Cardiac septum (tissue), 1 donor: ENCODE data around the gene MINK1. TPM values are rescaled to one million over a fixed set of nuclear protein-coding genes. Genes with fewer than 3 reads are reported as not detected.
"Not testable (repeated sequence)": the region's sequence is repeated elsewhere in the genome, so short reads cannot be mapped to it uniquely, and the experiment has no call there.

Experiments
- DNase-seq: peaks from one replicate; pipeline ENCODE4 v3.0.0-alpha.2; 2020; ENCODE audit warnings: low spot score
- intact Hi-C: fragments of 100-400 bp; cut with DNase I; formaldehyde crosslinking; loops from one replicate; pipeline ENCODE4 v1.14.0; 2022
- total RNA-seq: library from RNA; stranded (reverse); fragmentation: NEBNext Ultra II Directional; extraction: Animal tissue kit (Norgen Biotek cat#: 25700); gene quantifications from one replicate; pipeline ENCODE4 v1.2.1, GENCODE V29; 2021
- donor health status: DM: no; HTN: no; CAD: no.

Gene MINK1
- total RNA-seq, 1 donor from 2014 or later: 44.0 TPM

DNA sequence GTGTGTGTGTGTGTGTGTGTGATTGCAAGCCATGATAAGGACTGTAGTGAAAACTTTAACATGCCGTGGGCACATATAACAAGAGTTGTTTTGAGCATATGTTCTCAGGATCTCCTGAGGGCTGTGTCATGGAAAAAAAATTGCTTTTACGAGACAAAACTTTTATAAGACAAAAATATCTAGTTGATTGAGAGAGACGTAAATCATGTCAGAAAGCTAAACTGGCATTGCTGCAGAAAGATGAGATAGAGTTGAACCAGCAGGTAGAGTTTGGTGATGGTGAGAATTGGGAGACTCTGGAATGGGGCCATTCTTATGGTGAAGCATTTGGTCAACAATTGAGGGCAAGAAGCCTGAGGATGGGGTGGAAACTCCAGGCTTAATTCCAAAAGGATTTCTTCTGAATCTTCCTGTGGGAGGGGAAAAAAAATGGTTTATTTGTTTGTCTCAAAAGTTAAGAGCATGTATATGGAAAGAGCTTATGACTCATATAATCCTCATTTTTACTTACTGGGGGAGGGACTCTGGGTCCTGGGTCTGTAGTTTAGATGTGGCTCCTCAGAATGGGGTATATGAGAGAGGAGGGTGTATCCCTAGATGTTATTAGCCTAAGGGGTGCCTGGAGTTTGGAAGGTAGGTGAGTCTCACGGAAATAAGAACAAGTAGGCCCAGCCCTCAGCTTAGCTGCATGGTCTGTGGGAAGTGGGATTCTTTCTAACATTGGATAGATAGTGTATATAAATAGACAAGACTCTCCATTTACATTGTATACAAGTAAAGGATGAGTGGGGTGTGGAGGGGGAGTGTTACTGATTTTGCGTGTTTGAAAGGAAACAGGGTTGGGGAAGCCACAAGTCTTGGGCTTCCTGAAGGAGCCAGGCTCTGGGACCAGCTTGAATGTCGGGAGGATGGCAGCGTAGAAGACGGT is 7.1 kb downstream of the MINK1 start:
- no peak for DNase-seq
- intact Hi-C loops: loop anchor here (5.0 kb wide), 1 partner anchor 42 kb away; no protein-coding TSS in a partner anchor

- intact Hi-C loops: no loop called here
Measured at GRCh38 chr17:4840893-4841242, 7.7 kb downstream of the MINK1 start.

GRCh38 chr17:4842376-4842775 is 9.2 kb downstream of the MINK1 start:
- intact Hi-C loops: no loop called here
- DNase-seq: no peak

More at GRCh38 chr17:4840893-4841242, 7.7 kb downstream of the MINK1 start:
- no peak for DNase-seq

- intact Hi-C loops: no loop called here
Measured at GRCh38 chr17:4843321-4844000, 10.3 kb downstream of the MINK1 start.

DNA sequence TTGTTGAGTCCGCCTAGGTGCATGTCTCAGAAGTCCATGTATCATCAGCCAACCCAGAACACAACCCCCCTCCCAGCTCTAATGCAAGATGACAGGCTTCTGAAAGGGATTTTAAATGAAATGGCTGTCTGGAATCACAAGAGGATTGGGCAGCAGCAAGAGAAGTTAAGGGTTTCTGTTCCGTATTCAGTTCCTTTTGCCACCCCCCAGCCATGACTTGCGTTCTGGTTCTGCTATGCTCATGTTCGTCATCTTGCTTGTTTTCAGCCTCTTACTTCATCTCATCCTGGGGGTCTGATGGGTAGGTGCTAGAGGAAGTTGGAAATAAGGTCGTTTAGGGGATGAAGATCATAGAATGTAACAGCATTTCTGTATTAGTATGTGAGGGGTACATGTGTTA is 12.0 kb downstream of the MINK1 start:
- intact Hi-C loops: no loop called here
- DNase-seq: no peak

More at GRCh38 chr17:4843321-4844000, 10.3 kb downstream of the MINK1 start:
- no peak for DNase-seq

DNA sequence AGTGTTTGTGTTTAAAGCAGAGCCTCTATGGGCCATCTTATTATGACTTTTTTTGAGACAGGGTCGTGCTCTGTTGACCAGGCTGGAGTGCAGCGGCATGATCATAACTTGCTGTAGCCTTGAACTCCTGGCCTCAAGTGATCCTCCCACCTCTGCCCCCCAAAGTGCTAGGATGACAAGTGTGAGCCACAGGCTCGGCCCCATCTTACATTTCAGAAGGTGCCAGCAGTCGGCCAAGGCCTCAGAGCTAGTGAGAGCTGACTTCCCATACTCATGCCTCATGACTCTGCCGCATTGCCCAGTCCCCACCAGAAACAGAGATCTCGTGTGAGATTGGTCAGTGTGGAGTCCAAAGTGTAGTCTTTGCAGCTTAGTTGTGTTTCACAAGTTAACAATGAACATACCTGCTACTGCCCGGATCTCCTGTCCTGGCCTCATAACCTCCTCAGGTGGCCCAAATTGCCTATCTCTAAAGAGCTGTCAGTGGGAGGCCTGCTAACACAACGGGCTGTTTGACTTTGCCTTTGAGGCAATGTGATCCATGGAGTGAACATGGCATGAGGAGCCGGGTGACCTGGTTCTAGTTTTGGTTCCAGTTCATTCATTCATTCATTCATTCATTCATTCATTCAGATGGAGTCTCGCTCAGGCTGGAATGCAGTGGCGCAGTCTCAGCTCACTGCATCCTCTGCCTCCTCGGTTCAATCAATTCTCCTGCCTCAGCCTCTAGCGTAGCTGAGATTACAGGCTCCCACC is 13.7 kb downstream of the MINK1 start:
- no peak for DNase-seq
- intact Hi-C loops: no loop called here

DNA sequence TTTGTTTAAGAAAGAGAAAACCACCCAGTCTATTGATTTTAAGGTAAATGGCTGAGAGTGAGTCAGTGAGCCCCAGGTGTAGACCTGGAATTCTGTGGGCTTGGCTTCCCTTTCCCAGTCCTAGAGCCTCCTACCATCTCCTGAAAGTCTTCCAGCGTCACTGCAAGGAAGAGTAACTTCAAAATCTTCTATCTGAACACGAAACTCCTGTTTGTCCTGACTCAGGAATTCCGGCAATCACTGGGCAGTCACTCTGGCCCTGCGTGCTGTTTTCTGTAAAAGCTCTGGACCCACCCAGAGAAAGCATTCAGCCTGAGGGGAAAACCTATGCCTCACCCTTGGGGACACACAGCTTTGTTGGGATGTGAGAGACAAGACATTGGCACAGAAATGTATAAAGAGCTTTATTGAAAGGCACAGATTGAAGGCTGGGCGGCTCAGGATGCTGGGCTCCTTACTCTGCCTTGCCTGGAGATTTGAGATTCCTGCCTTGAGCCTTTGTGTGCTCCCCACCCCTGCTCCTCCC is 15.9 kb downstream of the MINK1 start:
- no peak for DNase-seq
- intact Hi-C loops: no loop called here

DNA sequence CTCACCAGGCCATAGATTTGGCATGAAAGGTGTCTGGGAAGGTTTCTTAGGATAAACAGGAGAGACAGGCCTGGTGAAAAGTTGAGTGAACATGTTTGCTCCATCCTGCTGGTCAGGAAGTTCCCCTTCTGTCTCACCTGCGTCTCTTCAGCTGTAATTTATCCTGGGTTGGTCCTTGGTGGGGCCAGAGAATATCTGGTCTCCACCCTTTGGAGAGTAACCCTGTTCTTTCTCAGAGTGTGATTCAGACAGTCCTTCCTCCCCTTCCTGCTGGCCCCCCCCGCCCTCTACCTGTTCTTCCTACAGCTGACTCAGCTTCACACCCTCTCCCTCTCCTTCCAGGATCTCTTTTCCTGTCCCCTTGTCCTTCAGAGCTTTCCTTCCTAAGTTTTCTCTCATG is 17.1 kb downstream of the MINK1 start:
- no peak for DNase-seq
- intact Hi-C loops: no loop called here

- no peak for DNase-seq
- intact Hi-C loops: no loop called here
Measured at GRCh38 chr17:4851084-4851483, 17.9 kb downstream of the MINK1 start.

- intact Hi-C loops: no loop called here
- DNase-seq: no peak
Measured at GRCh38 chr17:4852567-4853207, 19.5 kb downstream of the MINK1 start.

DNA sequence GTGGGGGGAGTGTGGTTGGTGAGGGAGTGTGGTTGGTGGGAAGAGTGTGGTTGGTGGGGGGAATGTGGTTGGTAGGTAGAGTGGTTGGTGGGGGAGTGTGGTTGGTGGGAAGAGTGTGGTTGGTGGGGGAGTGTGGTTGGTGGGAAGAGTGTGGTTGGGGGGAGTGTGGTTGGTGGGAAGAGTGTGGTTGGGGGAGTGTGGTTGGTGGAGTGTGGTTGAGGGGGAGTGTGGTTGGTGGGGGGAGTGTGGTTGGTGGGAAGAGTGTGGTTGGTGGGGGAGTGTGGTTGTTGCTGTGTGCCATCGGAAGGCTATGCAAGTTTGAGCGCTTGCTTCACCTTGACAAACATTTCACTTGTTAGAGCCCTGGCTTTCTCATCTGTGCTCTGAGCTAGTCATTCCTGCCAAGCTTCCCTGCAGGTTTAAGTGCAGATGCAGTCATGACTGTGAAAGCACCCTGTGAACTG is 20.1 kb downstream of the MINK1 start:
- intact Hi-C loops: no loop called here
- DNase-seq: no peak

DNA sequence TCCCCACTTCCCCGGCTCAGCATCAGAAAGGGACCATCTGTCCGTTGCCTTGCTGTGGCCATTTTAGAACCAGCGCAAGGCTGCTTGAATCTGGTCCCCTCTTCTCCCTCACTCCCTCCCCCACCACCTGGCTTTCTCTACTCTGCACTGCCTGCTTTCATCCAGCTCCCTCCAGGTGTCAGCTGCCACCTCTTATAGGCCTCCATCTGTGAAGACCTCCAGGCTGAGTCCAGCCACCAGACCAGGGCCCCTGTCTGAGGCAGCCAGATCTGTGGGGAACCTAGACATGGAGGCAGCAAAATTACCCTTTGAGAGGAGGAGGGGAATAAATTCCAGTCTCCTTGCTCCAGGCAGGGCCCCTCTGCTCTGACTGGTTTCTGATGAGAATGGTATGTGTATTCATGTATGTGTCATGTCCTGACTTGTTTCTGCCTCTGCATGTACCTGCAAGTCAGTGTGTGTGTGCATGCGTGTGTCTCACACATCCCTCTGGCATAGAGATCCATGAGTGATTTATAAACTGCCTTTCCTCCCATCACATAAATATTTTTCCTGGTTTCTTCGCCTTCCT is 21.1 kb downstream of the MINK1 start:
- intact Hi-C loops: no loop called here
- DNase-seq: no peak

GRCh38 chr17:4856271-4856936 is 23.3 kb downstream of the MINK1 start:
- intact Hi-C loops: no loop called here
- no peak for DNase-seq

- no peak for DNase-seq
- intact Hi-C loops: no loop called here
Measured at GRCh38 chr17:4856937-4857314, 23.8 kb downstream of the MINK1 start.

GRCh38 chr17:4857347-4857746 is 24.2 kb downstream of the MINK1 start:
- DNase-seq, intact Hi-C loops: not testable (repeated sequence)

DNA sequence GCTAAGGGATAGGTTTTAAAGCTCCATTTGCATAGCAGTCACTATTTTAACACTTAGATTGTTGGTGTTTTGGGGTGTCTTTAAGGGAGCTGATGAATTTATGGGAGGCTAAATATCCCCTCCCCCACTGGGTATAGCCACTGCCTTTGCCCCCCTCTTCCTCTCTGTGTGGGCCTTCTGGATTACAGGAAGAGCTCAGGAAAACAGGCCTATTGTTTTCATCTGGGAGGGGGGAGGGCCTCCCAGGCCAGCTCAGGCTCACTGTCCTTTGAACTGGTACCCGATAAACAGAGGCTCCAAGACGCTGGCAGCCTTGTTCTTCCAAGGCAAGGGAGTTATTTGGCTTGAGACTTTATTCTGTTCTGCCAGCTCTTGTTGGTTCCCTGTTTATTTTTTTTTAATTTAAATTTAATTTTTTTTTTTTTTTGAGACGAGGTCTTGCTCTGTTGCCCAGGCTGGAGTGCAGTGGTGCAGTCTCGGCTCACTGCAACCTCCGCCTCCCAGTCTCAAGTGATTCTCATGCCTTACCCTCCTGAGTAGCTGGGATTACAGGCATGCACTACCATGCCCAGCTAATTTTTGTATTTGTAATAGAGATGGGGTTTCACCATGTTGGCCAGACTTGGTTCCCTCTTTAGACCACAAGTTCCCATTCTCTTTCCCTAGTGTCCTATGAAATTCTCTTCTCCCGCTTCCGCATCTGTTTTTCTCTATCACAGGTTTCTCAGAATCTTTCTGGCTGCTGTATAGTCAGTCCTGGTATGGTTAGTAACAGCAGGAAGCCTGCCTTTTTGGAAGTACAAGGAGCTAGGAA is 25.1 kb downstream of the MINK1 start:
- intact Hi-C loops: loop anchor here (2.0 kb wide), 1 partner anchor 67 kb away; no protein-coding TSS in a partner anchor
- no peak for DNase-seq

DNA sequence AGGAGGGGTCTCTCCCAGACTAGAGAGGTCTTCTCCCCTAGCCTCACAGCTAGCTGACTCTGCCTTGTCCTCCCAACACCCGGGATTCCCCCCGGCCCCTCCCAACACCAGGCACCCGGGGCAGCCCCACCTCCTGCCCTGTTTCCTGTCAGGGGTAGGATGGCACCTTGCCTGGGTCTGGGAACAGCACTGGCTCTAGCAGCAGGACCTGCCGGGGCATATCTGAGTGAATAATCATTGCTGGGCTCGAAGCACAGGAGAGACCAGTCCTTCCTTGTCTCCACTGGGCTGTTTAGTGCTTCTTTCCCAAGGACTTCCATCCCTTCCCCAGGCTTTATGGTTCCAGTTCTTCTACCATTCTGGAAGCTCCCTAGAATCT is 25.7 kb downstream of the MINK1 start:
- intact Hi-C loops: loop anchor here (2.0 kb wide), 1 partner anchor 68 kb away; no protein-coding TSS in a partner anchor
- peak; percentile 82 for DNase-seq
